Measurements from ENCODE around the gene ATG9A.
"Not testable (repeated sequence)": the region's sequence is repeated elsewhere in the genome, so short reads cannot be mapped to it uniquely, and the experiment has no call there.

Gene ATG9A

GRCh38 chr2:219205981-219206327 lies 23.5 kb downstream of the ATG9A start:
- Histone ChIP-seq H3K36me3 (replicated peaks; ENCODE audit: low read depth, low read length) (no peaks in the 10 kb centered on the region), H3K9ac (ENCODE audit: low read length) (peak overlapping the region; percentile 86), H3K4me2 (ENCODE audit: low read length) (peak overlapping the region; percentile 92), H3K79me2 (ENCODE audit: low read length) (no peaks in the 10 kb centered on the region), H3K9me3 (ENCODE audit: insufficient read depth, low read length) (no peaks in the 10 kb centered on the region), H4K20me1 (ENCODE audit: insufficient read depth, low read length) (no peaks in the 10 kb centered on the region), H3K4me1 (ENCODE audit: low read length) (peaks cover 7% of the 10 kb centered on the region), H3K4me3 (ENCODE audit: low read length) (peak overlapping the region; percentile 91), H2AFZ (ENCODE audit: low read depth, low read length) (peak overlapping the region; percentile 77), H3K27ac (ENCODE audit: low read length) (peak overlapping the region; percentile 67), H3K27me3 (ENCODE audit: low read depth, low read length) (no peaks in the 10 kb centered on the region)
- TF ChIP-seq EZH2phosphoT487 (IDR thresholded peaks at IDR 0.05; ENCODE audit: low read depth): no peak
- no peak for TF ChIP-seq CTCF (IDR thresholded peaks at IDR 0.05; ENCODE audit: low read depth, low read length)

GRCh38 chr2:219205165-219205538 lies 24.3 kb downstream of the ATG9A start:
- Histone ChIP-seq H3K4me2 (ENCODE audit: low read length) (no peak overlapping the region), H3K9me3 (ENCODE audit: insufficient read depth, low read length) (no peaks in the 10 kb centered on the region), H3K4me3 (ENCODE audit: low read length) (no peak overlapping the region), H3K79me2 (ENCODE audit: low read length) (no peaks in the 10 kb centered on the region), H3K27me3 (ENCODE audit: low read depth, low read length) (no peaks in the 10 kb centered on the region), H3K27ac (ENCODE audit: low read length) (no peak overlapping the region), H4K20me1 (ENCODE audit: insufficient read depth, low read length) (no peaks in the 10 kb centered on the region), H3K4me1 (ENCODE audit: low read length) (peaks cover 7% of the 10 kb centered on the region), H2AFZ (ENCODE audit: low read depth, low read length) (no peak overlapping the region), H3K9ac (ENCODE audit: low read length) (no peak overlapping the region), H3K36me3 (replicated peaks; ENCODE audit: low read depth, low read length) (no peaks in the 10 kb centered on the region)
- TF ChIP-seq EZH2phosphoT487 (IDR thresholded peaks at IDR 0.05; ENCODE audit: low read depth): no peak
- no peak for TF ChIP-seq CTCF (IDR thresholded peaks at IDR 0.05; ENCODE audit: low read depth, low read length)

GRCh38 chr2:219204425-219205164 lies 24.8 kb downstream of the ATG9A start:
- H3K79me2 ChIP-seq (ENCODE audit: low read length): no peaks in the 10 kb centered on the region
- H3K27ac ChIP-seq (ENCODE audit: low read length): no peak overlapping the region
- H4K20me1 ChIP-seq (ENCODE audit: insufficient read depth, low read length): no peaks in the 10 kb centered on the region
- no peak overlapping the region for H3K9ac ChIP-seq (ENCODE audit: low read length)
- TF ChIP-seq CTCF (IDR thresholded peaks at IDR 0.05; ENCODE audit: low read depth, low read length): no peak
- no peak for TF ChIP-seq EZH2phosphoT487 (IDR thresholded peaks at IDR 0.05; ENCODE audit: low read depth)
- H3K4me3 ChIP-seq (ENCODE audit: low read length): no peak overlapping the region
- no peaks in the 10 kb centered on the region for H3K36me3 ChIP-seq (replicated peaks; ENCODE audit: low read depth, low read length)
- H2AFZ ChIP-seq (ENCODE audit: low read depth, low read length): no peak overlapping the region
- H3K4me1 ChIP-seq (ENCODE audit: low read length): peaks cover 7% of the 10 kb centered on the region
- no peaks in the 10 kb centered on the region for H3K27me3 ChIP-seq (ENCODE audit: low read depth, low read length)
- no peaks in the 10 kb centered on the region for H3K9me3 ChIP-seq (ENCODE audit: insufficient read depth, low read length)
- no peak overlapping the region for H3K4me2 ChIP-seq (ENCODE audit: low read length)

GRCh38 chr2:219201331-219201730 lies 28.1 kb downstream of the ATG9A start:
- not testable (repeated sequence) for H3K4me1 ChIP-seq (ENCODE audit: low read length); H3K27me3 ChIP-seq (ENCODE audit: low read depth, low read length); H3K9ac ChIP-seq (ENCODE audit: low read length); H2AFZ ChIP-seq (ENCODE audit: low read depth, low read length); H4K20me1 ChIP-seq (ENCODE audit: insufficient read depth, low read length); H3K9me3 ChIP-seq (ENCODE audit: insufficient read depth, low read length); H3K79me2 ChIP-seq (ENCODE audit: low read length); H3K4me3 ChIP-seq (ENCODE audit: low read length); H3K27ac ChIP-seq (ENCODE audit: low read length); H3K4me2 ChIP-seq (ENCODE audit: low read length); H3K36me3 ChIP-seq (replicated peaks; ENCODE audit: low read depth, low read length)

GRCh38 chr2:219200502-219201326 lies 28.7 kb downstream of the ATG9A start:
- H3K27ac ChIP-seq (ENCODE audit: low read length); H4K20me1 ChIP-seq (ENCODE audit: insufficient read depth, low read length); H3K36me3 ChIP-seq (replicated peaks; ENCODE audit: low read depth, low read length); H2AFZ ChIP-seq (ENCODE audit: low read depth, low read length); H3K79me2 ChIP-seq (ENCODE audit: low read length); H3K9ac ChIP-seq (ENCODE audit: low read length); H3K4me3 ChIP-seq (ENCODE audit: low read length); H3K4me2 ChIP-seq (ENCODE audit: low read length); H3K9me3 ChIP-seq (ENCODE audit: insufficient read depth, low read length); H3K27me3 ChIP-seq (ENCODE audit: low read depth, low read length); H3K4me1 ChIP-seq (ENCODE audit: low read length): not testable (repeated sequence)
